Measurements from ENCODE around the gene PDZD2. TPM values are rescaled to one million over a fixed set of nuclear protein-coding genes. Genes with fewer than 3 reads are reported as not detected.
"Not testable (repeated sequence)": the region's sequence is repeated elsewhere in the genome, so short reads cannot be mapped to it uniquely, and the experiment has no call there.

PDZD2 gene
- total RNA-seq, 1 experiment from 2014 or later: not detected

- ChIA-PET POLR2A (ENCODE audit: unreplicated experiment) (no interaction called here), CTCF (no interaction called here)
- TF ChIP-seq, protein P1, sequence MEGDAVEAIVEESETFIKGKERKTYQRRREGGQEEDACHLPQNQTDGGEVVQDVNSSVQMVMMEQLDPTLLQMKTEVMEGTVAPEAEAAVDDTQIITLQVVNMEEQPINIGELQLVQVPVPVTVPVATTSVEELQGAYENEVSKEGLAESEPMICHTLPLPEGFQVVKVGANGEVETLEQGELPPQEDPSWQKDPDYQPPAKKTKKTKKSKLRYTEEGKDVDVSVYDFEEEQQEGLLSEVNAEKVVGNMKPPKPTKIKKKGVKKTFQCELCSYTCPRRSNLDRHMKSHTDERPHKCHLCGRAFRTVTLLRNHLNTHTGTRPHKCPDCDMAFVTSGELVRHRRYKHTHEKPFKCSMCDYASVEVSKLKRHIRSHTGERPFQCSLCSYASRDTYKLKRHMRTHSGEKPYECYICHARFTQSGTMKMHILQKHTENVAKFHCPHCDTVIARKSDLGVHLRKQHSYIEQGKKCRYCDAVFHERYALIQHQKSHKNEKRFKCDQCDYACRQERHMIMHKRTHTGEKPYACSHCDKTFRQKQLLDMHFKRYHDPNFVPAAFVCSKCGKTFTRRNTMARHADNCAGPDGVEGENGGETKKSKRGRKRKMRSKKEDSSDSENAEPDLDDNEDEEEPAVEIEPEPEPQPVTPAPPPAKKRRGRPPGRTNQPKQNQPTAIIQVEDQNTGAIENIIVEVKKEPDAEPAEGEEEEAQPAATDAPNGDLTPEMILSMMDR (conservative IDR thresholded peaks at IDR 0.05): no peak
- no peak for TF ChIP-seq EZH2 (IDR thresholded peaks at IDR 0.05; ENCODE audit: low read depth)
Observed at GRCh38 chr5:31731016-31731415, 92.1 kb downstream of the PDZD2 start.

GRCh38 chr5:31731710-31732301 lies 92.9 kb downstream of the PDZD2 start:
- Histone ChIP-seq H3K4me1 (replicated peaks; ENCODE audit: insufficient read depth) (no peaks in the 10 kb centered on the region), H3K36me3 (ENCODE audit: low read depth) (no peaks in the 10 kb centered on the region), H3K4me3 (no peak overlapping the region), H3K4me2 (no peak overlapping the region), H3K9me3 (ENCODE audit: insufficient read depth, low read depth) (no peaks in the 10 kb centered on the region), H3K27ac (no peak overlapping the region), H2AFZ (no peak overlapping the region), H3K9me2 (ENCODE audit: insufficient read depth) (no peaks in the 10 kb centered on the region), H4K20me1 (ENCODE audit: insufficient read depth) (no peaks in the 10 kb centered on the region), H3K27me3 (ENCODE audit: insufficient read depth, low read depth) (peaks cover 97% of the 10 kb centered on the region), H3F3A (ENCODE audit: insufficient read depth, low read depth) (no peaks in the 10 kb centered on the region), H3K79me2 (ENCODE audit: low read depth) (no peaks in the 10 kb centered on the region)
- intact Hi-C loops (cut with micrococcal nuclease; ENCODE audit: unreplicated experiment): no loop called here
- no peak for DNase-seq
- no TSS peak for BruUV-seq (replicated peaks)
- ChIA-PET CTCF (no interaction called here), POLR2A (ENCODE audit: unreplicated experiment) (no interaction called here)
- TF ChIP-seq, protein P1 (conservative IDR thresholded peaks at IDR 0.05): no peak
- TF ChIP-seq EZH2 (IDR thresholded peaks at IDR 0.05; ENCODE audit: low read depth): no peak

More at GRCh38 chr5:31731016-31731415, 92.1 kb downstream of the PDZD2 start:
- DNase-seq: no peak
- Histone ChIP-seq H3K4me3 (no peak overlapping the region), H3K4me1 (replicated peaks; ENCODE audit: insufficient read depth) (no peaks in the 10 kb centered on the region), H3K9me2 (ENCODE audit: insufficient read depth) (no peaks in the 10 kb centered on the region), H3K27ac (no peak overlapping the region), H3K9me3 (ENCODE audit: insufficient read depth, low read depth) (no peaks in the 10 kb centered on the region), H3K27me3 (ENCODE audit: insufficient read depth, low read depth) (peaks cover 97% of the 10 kb centered on the region), H3K79me2 (ENCODE audit: low read depth) (no peaks in the 10 kb centered on the region), H3K36me3 (ENCODE audit: low read depth) (no peaks in the 10 kb centered on the region), H2AFZ (no peak overlapping the region), H3F3A (ENCODE audit: insufficient read depth, low read depth) (no peaks in the 10 kb centered on the region), H3K4me2 (no peak overlapping the region), H4K20me1 (ENCODE audit: insufficient read depth) (no peaks in the 10 kb centered on the region)
- BruUV-seq (replicated peaks): no TSS peak
- intact Hi-C loops (cut with micrococcal nuclease; ENCODE audit: unreplicated experiment): no loop called here

DNA sequence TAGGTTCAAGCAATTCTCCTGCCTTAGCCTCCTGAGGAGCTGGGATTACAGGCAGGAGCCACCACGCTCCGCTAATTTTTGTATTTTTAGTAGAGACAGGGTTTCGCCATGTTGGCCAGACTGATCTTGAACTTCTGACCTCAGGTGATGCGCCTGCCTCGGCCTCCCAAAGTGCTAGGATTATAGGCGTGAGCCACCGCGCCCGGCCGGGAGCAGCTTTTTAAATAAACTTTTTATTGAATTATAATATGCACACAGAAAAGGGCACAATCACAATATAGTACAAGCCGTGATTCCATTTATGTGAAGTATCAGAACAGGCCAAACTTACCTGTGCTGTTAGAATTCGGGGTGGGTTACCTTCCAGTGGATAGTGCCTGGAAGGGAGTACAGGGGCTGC lies 93.9 kb downstream of the PDZD2 start:
- H3F3A ChIP-seq (ENCODE audit: insufficient read depth, low read depth); H3K4me1 ChIP-seq (replicated peaks; ENCODE audit: insufficient read depth); H3K36me3 ChIP-seq (ENCODE audit: low read depth); H3K9me3 ChIP-seq (ENCODE audit: insufficient read depth, low read depth); intact Hi-C loops (cut with micrococcal nuclease; ENCODE audit: unreplicated experiment); BruUV-seq (replicated peaks); H3K79me2 ChIP-seq (ENCODE audit: low read depth); H3K27ac ChIP-seq; H2AFZ ChIP-seq; H3K9me2 ChIP-seq (ENCODE audit: insufficient read depth); DNase-seq; H4K20me1 ChIP-seq (ENCODE audit: insufficient read depth); H3K4me3 ChIP-seq; CTCF ChIA-PET; H3K4me2 ChIP-seq; POLR2A ChIA-PET (ENCODE audit: unreplicated experiment): not testable (repeated sequence)
- peaks cover 95% of the 10 kb centered on the region for H3K27me3 ChIP-seq (ENCODE audit: insufficient read depth, low read depth)

DNA sequence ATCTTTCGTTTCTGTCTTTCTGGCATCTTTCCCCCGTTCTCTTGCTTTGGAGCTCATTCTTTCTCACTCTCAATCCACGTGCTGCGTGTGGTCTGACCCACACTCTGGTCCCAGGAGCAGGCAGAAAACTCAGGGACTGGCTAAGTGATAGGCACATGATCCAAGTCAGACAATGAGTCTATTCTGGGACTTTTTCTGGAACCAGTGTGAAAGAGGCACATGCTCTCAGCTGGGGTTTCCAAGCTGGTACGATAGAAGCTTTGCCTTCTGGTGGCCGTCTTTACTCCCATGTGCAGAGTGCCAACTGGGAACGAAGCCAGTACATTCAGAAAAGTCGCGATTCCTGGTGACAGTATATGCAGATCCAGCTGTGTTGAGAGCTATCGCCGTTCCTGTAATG lies 94.4 kb downstream of the PDZD2 start:
- Histone ChIP-seq H3K4me3 (no peak overlapping the region), H3K4me1 (replicated peaks; ENCODE audit: insufficient read depth) (no peaks in the 10 kb centered on the region), H3K4me2 (no peak overlapping the region), H3K9me3 (ENCODE audit: insufficient read depth, low read depth) (no peaks in the 10 kb centered on the region), H4K20me1 (ENCODE audit: insufficient read depth) (no peaks in the 10 kb centered on the region), H3K9me2 (ENCODE audit: insufficient read depth) (no peaks in the 10 kb centered on the region), H3K36me3 (ENCODE audit: low read depth) (no peaks in the 10 kb centered on the region), H3K27me3 (ENCODE audit: insufficient read depth, low read depth) (peaks cover 95% of the 10 kb centered on the region), H3F3A (ENCODE audit: insufficient read depth, low read depth) (no peaks in the 10 kb centered on the region), H3K27ac (no peak overlapping the region), H2AFZ (no peak overlapping the region), H3K79me2 (ENCODE audit: low read depth) (no peaks in the 10 kb centered on the region)
- no peak for DNase-seq
- intact Hi-C loops (cut with micrococcal nuclease; ENCODE audit: unreplicated experiment): no loop called here
- CTCF ChIA-PET: no interaction called here
- BruUV-seq (replicated peaks): no TSS peak
- POLR2A ChIA-PET (ENCODE audit: unreplicated experiment): no interaction called here
- TF ChIP-seq EZH2 (IDR thresholded peaks at IDR 0.05; ENCODE audit: low read depth): no peak
- TF ChIP-seq, protein P1 (conservative IDR thresholded peaks at IDR 0.05): no peak

All from PC-9 (cell line).